IPS-18c (cell line): ENCODE data around the gene EIF4E3.

Source experiments
- H3K4me3 ChIP-seq: 2 replicates; pipeline ENCODE4 v1.7.0; 2013; ENCODE audit warnings: low read depth, mild to moderate bottlenecking, low read length, moderate library complexity; ENCODE audit not compliant: insufficient read depth
- H3K9me3 ChIP-seq: one replicate; pipeline ENCODE4 v1.6.1; 2013; ENCODE audit warnings: mild to moderate bottlenecking, low read length, moderate library complexity; ENCODE audit not compliant: control insufficient read depth, insufficient read depth

The EIF4E3 gene

DNA sequence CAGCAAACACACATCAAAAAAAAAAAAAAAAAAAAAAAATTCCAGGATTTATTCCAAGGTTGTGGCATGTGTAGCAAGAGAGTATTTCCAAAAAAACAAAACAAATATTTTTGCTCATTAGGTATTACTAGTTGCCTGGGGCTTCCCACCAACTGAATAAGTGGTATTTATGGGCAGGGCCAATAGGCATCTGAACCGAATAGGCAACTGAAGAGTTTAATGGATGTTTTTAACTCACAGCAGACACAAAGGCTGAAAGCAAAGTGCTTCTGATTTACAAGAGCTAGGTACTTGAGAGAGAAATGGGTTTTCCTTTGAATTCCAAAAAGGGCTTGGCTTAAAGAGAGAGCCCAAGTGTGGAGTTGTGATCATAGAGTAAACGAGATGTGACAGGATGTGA lies 21.4 kb downstream of the EIF4E3 start:
- Histone ChIP-seq H3K9me3 (no peaks in the 10 kb centered on the region), H3K4me3 (no peak overlapping the region)

GRCh38 chr3:71702131-71703024 lies 22.8 kb downstream of the EIF4E3 start:
- no peaks in the 10 kb centered on the region for H3K9me3 ChIP-seq
- no peak overlapping the region for H3K4me3 ChIP-seq

DNA sequence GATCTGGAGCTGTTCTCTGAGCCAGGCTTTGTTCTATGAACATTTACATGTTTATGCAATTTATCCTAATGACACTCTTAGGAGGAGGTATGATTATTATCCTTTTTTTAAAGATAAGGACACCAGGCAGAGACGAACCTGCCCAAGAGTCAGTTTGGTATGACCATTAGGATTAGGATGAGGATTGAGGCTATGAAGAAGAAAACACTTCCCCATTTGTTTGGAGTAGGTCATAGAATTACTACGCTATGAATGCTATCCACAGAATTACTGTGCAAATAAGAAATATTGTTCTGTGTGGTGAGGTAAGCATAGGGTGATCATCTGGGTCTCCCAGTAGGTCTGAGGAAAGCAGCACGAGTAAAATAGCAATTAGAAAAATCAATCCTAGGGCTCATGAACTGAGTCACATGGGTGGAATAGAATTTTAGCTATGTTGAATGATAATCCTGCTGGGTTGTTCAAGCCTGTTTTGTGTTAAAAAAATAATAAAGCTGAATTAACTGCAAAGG lies 23.9 kb downstream of the EIF4E3 start:
- no peaks in the 10 kb centered on the region for H3K9me3 ChIP-seq
- no peak overlapping the region for H3K4me3 ChIP-seq

DNA sequence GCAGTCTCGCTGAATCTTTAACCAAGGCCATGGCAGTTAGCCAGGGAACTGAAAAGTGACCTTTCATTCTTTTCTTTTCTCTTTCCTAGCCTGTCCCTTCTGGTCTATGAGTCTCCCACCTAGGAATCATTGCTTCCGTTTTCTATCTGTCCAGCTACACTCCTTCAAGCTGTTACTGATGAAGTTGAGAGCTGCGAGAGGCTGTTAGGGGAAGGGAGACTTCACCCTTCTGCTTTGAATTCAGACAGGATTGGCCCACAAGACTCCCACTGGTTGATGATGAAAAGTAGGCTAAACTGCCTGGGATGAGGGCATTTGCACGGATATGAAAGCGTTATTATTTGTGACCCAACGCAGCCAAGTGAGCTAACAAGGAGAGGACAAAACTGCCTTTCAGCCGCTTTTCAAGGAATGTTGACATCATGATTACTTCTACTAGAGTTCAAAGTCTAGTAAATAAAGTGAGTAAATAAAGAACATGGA lies 30.2 kb downstream of the EIF4E3 start:
- Histone ChIP-seq H3K9me3 (no peaks in the 10 kb centered on the region), H3K4me3 (no peak overlapping the region)

DNA sequence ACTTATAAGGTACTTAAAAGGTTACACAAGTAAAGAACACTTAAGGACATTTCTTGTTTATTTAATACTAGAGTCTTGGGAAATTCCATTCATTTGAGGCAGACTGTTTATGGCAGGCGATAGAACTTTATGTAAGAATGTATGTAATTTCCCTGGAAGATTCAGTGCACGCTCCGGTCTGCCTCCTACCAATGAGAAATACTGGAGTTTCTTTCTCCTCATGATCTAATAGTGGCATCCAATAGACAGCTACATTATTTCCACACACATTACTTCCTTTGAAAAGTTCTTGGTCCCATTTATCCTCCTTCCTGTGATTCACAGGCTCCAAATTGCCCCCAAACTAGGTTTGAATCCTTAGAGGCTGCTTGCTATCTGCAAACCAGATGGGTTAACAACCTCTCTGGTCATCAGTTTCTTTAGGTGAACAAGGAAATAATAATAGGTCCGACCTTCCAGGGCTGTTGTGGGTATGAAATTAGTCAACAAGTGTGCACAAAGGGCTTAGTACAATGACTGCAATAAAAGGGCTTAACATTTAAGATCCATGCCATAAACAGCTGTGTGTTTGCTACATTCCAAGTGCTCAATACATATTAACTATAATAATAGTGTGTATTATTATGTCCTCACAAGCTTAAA lies 30.7 kb downstream of the EIF4E3 start:
- H3K9me3 ChIP-seq, result no peaks in the 10 kb centered on the region
- H3K4me3 ChIP-seq, result no peak overlapping the region

DNA sequence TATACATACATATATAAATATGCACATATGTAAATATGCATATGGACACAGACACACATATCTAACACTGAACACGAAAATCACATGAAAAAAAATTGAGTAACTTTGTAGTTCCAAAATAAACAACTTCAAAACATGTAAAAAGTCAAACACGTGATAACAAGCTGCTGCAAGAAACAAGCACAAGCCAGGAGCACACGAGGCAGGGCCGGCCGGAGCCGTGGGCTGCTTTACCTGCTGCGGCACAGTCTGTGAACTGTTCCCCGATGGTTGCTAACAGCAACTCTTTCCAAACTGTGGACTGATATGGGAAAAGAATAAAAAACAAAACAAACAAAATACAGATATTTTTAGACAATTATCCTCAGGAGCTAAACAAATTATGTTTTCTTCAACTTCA lies 31.6 kb downstream of the EIF4E3 start:
- Histone ChIP-seq H3K4me3 (no peak overlapping the region), H3K9me3 (no peaks in the 10 kb centered on the region)

- Histone ChIP-seq H3K9me3 (no peaks in the 10 kb centered on the region), H3K4me3 (no peak overlapping the region)
Observed at GRCh38 chr3:71692139-71692538, 33.1 kb downstream of the EIF4E3 start.

- Histone ChIP-seq H3K9me3 (no peaks in the 10 kb centered on the region), H3K4me3 (no peak overlapping the region)
Observed at GRCh38 chr3:71690341-71690841, 34.8 kb downstream of the EIF4E3 start.

DNA sequence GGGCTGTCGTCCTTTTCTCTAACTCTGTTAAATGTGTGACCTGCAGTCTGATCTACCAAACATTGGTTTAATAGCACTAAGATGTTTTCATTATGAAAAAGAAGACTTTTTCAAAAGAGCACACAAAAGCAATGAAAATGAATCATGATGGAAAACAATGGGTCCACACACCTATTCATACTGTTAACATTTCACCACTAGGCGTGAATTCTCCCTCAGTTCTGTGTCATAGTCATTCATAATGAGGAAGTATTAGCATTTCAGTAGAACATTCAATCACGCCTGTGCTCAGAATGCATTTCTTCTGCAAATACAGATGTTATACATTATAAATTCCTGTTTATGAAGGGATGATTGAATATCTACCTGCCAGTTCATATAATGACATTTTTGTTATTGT lies 35.9 kb downstream of the EIF4E3 start:
- H3K4me3 ChIP-seq, result no peak overlapping the region
- no peaks in the 10 kb centered on the region for H3K9me3 ChIP-seq

DNA sequence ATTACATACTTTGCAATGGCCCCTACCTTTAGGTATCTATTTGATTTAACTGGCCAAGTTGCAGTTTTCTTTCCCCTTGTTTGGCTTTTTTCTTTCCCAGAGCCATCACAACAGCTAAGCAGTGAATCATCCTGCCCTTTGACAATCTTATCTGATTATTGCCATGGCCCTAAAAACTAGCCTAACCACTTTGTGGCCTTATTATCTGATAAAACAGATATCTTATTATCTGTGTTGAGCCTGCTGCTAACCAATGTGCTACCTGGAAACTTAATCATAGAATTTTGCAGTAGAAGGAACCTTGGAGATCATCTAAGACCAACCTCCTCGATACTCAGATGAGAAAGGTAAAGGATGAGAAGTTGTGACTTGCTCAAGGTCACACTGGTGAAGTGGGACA lies 37.1 kb downstream of the EIF4E3 start:
- no peaks in the 10 kb centered on the region for H3K9me3 ChIP-seq
- no peak overlapping the region for H3K4me3 ChIP-seq

- H3K9me3 ChIP-seq, result no peaks in the 10 kb centered on the region
- H3K4me3 ChIP-seq, result no peak overlapping the region
Observed at GRCh38 chr3:71685686-71686085, 39.5 kb downstream of the EIF4E3 start.

DNA sequence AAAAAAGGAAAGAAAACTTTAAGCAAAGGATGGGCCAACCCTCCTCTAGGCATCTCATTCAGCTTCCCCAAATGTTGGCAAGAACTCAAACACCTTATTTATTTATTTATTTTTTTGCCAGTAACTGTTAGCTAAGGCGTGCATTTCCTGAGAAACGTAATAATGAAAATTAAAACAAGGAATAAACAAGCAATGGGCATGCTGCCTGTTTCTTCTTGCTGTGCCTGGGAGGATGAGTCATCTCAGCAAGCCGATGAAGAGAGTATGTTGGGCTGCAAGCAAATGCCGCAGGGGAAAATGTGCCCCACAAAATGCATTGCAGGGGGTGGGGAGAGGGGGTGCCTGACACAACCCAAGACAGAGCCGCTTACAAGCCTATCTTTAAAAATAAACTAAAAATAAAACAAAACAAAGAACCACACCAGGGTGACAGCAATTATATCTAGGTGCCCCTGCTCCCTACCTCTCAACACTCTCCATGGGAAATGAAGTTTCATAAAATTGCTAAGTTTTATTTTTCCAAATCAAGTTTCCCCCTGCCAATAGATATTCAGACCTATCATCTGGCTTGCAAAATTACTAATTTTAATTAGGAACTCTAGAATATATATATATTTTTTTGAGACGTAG lies 40.3 kb downstream of the EIF4E3 start:
- no peak overlapping the region for H3K4me3 ChIP-seq
- no peaks in the 10 kb centered on the region for H3K9me3 ChIP-seq

- Histone ChIP-seq H3K4me3 (no peak overlapping the region), H3K9me3 (no peaks in the 10 kb centered on the region)
Observed at GRCh38 chr3:71684046-71684756, 41.0 kb downstream of the EIF4E3 start.

GRCh38 chr3:71681224-71681668 lies 44.0 kb downstream of the EIF4E3 start:
- H3K4me3 ChIP-seq, result no peak overlapping the region
- H3K9me3 ChIP-seq, result no peaks in the 10 kb centered on the region

DNA sequence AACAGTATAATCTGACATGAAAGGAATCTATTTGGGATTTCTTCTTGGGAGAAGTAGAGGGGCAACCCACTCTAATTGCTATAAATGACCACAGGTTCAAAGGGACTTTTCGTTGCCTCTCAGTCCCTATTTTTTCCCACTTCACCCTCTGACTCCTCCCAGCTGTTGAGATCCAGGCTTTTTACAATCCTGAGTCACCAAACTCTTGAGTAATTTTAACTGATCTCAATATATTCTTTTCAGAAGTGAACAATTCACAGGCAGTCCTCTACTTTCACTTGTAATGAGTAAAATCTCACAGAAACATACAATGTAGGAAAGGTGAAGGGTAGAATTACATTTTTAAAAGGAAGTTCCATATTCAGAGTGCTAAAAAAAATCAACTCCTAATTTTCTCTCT lies 44.6 kb downstream of the EIF4E3 start:
- H3K4me3 ChIP-seq, result no peak overlapping the region
- H3K9me3 ChIP-seq, result no peaks in the 10 kb centered on the region

DNA sequence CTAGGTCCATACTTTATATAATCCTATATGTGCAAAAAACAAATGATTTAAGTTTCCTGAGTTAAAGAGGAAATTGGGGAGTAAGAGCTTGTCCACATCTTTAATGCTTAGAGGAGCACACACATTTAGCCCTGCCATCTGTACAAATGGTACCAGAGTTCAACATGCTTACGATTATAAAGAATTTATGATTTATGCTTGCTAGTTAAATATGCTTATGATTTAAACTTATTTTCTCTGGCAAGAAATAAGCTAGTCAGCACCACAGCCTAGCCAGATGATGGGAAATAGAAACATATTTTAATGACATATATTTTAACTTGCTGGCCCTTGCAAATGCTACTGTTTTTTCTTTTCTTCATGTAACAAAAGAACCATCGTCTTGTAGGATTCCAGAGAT lies 48.3 kb downstream of the EIF4E3 start:
- H3K9me3 ChIP-seq, result no peaks in the 10 kb centered on the region
- H3K4me3 ChIP-seq, result no peak overlapping the region

- no peak overlapping the region for H3K4me3 ChIP-seq
- H3K9me3 ChIP-seq, result no peaks in the 10 kb centered on the region
Observed at GRCh38 chr3:71673486-71673885, 51.7 kb downstream of the EIF4E3 start.
